ENCODE results near the gene SURF4. TPM values are rescaled to one million over a fixed set of nuclear protein-coding genes. Genes with fewer than 3 reads are reported as not detected.

Gene SURF4
- total RNA-seq, 4 donors from 2014 or later: 84.2 to 114 (median 100) TPM

DNA sequence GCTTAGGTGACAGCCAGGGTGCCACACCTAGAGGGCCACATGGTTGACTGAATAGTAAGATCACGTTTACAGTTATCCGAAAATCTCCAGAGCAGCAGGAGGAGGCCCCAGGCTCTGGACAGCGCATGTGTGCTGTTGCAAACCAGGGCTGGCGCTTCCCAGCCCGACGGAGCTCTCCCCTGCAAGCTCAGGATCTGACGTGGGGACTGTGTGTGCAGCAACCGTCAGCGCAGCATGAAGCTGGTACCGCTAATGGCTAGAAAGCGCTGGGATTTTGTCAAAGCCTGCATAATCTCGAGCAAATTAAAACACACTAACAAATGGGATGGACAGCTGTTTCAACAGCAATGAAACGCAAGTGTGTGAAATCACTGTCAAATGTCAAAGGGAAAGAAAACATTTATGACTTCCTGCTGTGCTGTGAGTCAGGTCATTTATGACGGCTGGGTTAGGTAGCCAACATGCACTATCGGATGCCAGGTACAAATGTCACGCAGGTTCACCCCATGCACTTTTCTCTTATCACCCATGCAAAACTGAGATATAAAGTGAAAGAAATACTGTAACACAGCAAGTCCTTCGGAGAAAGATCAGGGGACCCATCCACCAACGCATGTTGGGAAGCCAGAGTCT is 7.5 kb downstream of the SURF4 start:
- no peak for TF ChIP-seq POLR2A (IDR thresholded peaks at IDR 0.05)
- TF ChIP-seq, protein P1, sequence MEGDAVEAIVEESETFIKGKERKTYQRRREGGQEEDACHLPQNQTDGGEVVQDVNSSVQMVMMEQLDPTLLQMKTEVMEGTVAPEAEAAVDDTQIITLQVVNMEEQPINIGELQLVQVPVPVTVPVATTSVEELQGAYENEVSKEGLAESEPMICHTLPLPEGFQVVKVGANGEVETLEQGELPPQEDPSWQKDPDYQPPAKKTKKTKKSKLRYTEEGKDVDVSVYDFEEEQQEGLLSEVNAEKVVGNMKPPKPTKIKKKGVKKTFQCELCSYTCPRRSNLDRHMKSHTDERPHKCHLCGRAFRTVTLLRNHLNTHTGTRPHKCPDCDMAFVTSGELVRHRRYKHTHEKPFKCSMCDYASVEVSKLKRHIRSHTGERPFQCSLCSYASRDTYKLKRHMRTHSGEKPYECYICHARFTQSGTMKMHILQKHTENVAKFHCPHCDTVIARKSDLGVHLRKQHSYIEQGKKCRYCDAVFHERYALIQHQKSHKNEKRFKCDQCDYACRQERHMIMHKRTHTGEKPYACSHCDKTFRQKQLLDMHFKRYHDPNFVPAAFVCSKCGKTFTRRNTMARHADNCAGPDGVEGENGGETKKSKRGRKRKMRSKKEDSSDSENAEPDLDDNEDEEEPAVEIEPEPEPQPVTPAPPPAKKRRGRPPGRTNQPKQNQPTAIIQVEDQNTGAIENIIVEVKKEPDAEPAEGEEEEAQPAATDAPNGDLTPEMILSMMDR (IDR thresholded peaks at IDR 0.05): no peak
- WGBS, 2 donors: 50 to 54% methylated on average over 18 of the region's 18 CpGs
- intact Hi-C loops (cut with DNase I; ENCODE audit: low total_unique reads): no loop called here
- H3K4me3 ChIP-seq (ENCODE audit: low read depth, poor library complexity, severe bottlenecking): no peak overlapping the region
- DNase-seq (ENCODE audit: low spot score in 2 of 2): no peak

DNA sequence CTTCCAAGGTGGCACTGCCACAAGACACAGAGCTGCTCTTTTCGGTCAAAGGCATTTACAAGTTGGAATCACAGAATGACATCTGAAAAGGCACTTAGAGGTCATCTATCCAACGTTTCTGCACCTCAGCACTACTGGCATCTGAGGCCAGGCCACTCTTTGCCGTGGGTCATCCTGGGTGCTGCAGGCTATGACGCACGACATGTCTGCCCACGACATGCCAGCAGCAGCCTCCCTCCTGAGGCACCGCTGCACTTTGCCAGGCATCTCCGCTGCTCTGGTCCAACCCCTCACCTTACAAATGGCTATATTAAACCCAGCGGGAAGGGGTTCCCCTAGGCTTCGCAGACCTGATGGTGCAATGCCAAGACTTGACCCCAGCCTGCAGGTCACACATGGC is 8.1 kb downstream of the SURF4 start:
- intact Hi-C loops (cut with DNase I; ENCODE audit: low total_unique reads): no loop called here
- no peak overlapping the region for H3K4me3 ChIP-seq (ENCODE audit: low read depth, poor library complexity, severe bottlenecking)
- no peak for DNase-seq (ENCODE audit: low spot score in 2 of 2)
- WGBS, 2 donors: 49 to 76% methylated on average over 10 of the region's 10 CpGs
- TF ChIP-seq, protein P1 (IDR thresholded peaks at IDR 0.05): no peak
- no peak for TF ChIP-seq POLR2A (IDR thresholded peaks at IDR 0.05)

DNA sequence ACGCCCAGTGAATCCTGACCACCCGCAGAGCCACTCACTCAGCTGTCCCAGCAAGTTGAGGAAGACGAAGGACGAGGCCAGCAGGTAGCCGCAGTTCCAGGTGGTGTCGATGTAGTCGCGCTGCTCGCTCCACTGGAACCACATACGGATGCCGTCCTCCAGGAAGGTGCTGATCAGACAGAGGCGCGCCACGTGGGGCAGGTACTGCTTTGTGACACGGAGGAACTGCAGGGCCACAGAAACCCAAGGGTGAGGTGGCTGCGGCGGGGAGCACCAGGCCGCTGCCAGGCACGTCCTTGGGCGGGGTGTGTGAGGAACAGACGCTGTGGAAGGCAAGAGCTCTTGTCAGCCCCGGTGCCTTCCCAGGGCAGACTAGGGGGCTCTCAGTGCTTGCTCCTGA is 8.6 kb downstream of the SURF4 start:
- no peak for TF ChIP-seq POLR2A (IDR thresholded peaks at IDR 0.05)
- TF ChIP-seq, protein P1 (IDR thresholded peaks at IDR 0.05): no peak
- WGBS, 2 donors: 79 to 90% methylated on average over 22 of the region's 22 CpGs
- intact Hi-C loops (cut with DNase I; ENCODE audit: low total_unique reads): no loop called here
- no peak for DNase-seq (ENCODE audit: low spot score in 2 of 2)
- no peak overlapping the region for H3K4me3 ChIP-seq (ENCODE audit: low read depth, poor library complexity, severe bottlenecking)

DNA sequence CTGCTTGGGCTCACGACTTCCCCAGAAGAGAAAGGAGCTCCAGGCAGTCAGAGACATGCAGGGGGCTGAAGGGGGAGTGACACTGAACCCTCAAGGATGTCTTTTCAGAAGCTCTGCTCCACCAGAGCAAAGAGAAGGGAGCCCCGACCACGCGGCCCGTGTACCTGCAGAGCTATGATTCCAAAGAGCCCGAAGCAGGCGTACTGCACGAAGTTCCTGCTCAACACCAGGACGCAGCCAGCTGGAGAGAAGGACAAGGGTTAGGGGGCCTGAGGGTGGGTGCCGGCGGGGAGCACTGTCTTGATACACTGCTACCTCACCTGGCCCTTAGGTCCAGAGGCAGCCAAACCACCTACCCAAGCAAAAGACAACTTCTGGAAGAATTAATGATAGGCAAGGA is 9.4 kb downstream of the SURF4 start:
- TF ChIP-seq, protein P1 (IDR thresholded peaks at IDR 0.05): no peak
- no peak for TF ChIP-seq POLR2A (IDR thresholded peaks at IDR 0.05)

DNA sequence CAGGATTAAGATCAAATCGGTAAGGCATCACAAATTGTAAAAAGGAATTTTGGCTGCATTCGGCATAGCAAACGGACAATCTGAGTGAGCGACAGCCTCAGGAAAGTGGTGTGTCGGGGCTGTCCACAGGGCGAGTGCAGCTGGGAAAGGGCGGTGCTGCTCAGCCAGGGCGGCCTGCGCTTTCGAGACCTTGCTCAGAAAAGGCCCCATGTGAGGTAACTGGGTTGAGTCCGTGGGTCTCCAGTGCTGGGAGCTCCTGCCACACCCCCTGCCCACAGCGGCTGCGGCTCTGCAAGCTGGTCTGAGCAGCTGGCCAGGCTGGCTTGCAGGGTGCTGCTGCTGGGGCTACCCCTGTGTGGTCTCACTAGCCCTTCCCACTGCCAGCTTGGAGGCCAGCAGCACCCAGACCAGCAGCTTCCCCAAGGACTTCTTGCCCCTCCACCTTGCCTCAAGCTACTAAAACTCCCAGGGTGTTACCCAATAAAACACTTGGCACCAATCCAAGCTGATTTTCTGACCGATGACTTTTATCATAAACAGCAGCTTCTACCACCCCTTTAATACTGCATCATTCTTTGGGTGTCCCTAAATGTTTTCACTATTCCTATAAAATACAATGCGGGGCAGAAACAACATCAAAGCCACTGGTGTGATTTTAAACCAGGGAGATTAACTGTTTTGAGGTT is 13.4 kb downstream of the SURF4 start:
- no peak for DNase-seq (ENCODE audit: low spot score in 2 of 2)
- H3K4me3 ChIP-seq (ENCODE audit: low read depth, poor library complexity, severe bottlenecking): no peak overlapping the region
- intact Hi-C loops (cut with DNase I; ENCODE audit: low total_unique reads): no loop called here
- 64 to 67% methylated on average over 15 of the region's 15 CpGs for WGBS, 2 donors
- no peak for TF ChIP-seq POLR2A (IDR thresholded peaks at IDR 0.05)
- TF ChIP-seq, protein P1 (IDR thresholded peaks at IDR 0.05): no peak

More for the DNA sequence above, 9.4 kb downstream of the SURF4 start:
- intact Hi-C loops (cut with DNase I; ENCODE audit: low total_unique reads): no loop called here
- WGBS, 2 donors: 94 to 95% methylated on average over 11 of the region's 11 CpGs
- DNase-seq (ENCODE audit: low spot score in 2 of 2): no peak
- H3K4me3 ChIP-seq (ENCODE audit: low read depth, poor library complexity, severe bottlenecking): no peak overlapping the region
